ENCODE results near the gene LRG1.

The LRG1 gene

GRCh38 chr19:4571305-4571917 is 31.6 kb upstream of the LRG1 start:
- ATAC-seq = no peak
- no peak for TF ChIP-seq ZNF8 (CRISPR knock-in tag; IDR thresholded peaks at IDR 0.05)
- TF ChIP-seq ZFP30 (CRISPR knock-in tag; IDR thresholded peaks at IDR 0.05) = no peak
- no peak for TF ChIP-seq RARB (CRISPR knock-in tag; IDR thresholded peaks at IDR 0.05)
- no peak for TF ChIP-seq ISL1 (CRISPR knock-in tag; IDR thresholded peaks at IDR 0.05)
- TF ChIP-seq, protein P1, sequence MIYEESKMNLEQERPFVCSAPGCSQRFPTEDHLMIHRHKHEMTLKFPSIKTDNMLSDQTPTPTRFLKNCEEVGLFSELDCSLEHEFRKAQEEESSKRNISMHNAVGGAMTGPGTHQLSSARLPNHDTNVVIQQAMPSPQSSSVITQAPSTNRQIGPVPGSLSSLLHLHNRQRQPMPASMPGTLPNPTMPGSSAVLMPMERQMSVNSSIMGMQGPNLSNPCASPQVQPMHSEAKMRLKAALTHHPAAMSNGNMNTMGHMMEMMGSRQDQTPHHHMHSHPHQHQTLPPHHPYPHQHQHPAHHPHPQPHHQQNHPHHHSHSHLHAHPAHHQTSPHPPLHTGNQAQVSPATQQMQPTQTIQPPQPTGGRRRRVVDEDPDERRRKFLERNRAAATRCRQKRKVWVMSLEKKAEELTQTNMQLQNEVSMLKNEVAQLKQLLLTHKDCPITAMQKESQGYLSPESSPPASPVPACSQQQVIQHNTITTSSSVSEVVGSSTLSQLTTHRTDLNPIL (CRISPR knock-in tag; IDR thresholded peaks at IDR 0.05; ENCODE audit: low read depth) = no peak
- TF ChIP-seq ZNF70 (CRISPR knock-in tag; IDR thresholded peaks at IDR 0.05) = no peak
- no peak for TF ChIP-seq ZNF565 (CRISPR knock-in tag; conservative IDR thresholded peaks at IDR 0.05; ENCODE audit: low read depth)
- TF ChIP-seq, protein P2, sequence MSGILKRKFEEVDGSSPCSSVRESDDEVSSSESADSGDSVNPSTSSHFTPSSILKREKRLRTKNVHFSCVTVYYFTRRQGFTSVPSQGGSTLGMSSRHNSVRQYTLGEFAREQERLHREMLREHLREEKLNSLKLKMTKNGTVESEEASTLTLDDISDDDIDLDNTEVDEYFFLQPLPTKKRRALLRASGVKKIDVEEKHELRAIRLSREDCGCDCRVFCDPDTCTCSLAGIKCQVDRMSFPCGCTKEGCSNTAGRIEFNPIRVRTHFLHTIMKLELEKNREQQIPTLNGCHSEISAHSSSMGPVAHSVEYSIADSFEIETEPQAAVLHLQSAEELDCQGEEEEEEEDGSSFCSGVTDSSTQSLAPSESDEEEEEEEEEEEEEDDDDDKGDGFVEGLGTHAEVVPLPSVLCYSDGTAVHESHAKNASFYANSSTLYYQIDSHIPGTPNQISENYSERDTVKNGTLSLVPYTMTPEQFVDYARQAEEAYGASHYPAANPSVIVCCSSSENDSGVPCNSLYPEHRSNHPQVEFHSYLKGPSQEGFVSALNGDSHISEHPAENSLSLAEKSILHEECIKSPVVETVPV (CRISPR knock-in tag; IDR thresholded peaks at IDR 0.05) = no peak
- TF ChIP-seq CSDC2 (CRISPR knock-in tag; IDR thresholded peaks at IDR 0.05) = no peak
- no peak for TF ChIP-seq ESRRG (CRISPR knock-in tag; IDR thresholded peaks at IDR 0.05)
- no peak for TF ChIP-seq SNAI2 (CRISPR knock-in tag; IDR thresholded peaks at IDR 0.05)

DNA sequence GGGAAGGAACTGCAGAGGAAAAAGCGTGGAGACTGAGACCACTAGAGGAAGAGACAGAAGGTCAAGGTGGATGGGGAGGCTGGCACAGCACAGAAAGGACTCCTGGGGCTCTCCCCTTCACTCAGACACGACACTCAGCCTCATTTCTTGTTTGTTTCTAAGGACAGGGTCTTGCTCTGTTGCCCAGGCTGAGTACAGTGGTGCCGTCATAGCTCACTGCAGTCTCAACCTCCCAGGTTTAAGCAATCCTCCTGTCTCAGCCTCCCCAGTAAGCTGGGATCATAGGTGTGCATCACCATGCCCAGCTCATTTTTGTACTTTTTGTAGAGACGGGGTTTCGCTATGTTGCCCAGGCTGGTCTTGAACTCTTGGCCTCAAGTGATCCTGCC is 31.1 kb upstream of the LRG1 start:
- TF ChIP-seq TSHZ2 (CRISPR knock-in tag; IDR thresholded peaks at IDR 0.05) = no peak
- no peak for TF ChIP-seq ARNTL (CRISPR knock-in tag; IDR thresholded peaks at IDR 0.05; ENCODE audit: borderline replicate concordance, low read depth)
- TF ChIP-seq ZNF70 (CRISPR knock-in tag; IDR thresholded peaks at IDR 0.05) = no peak
- TF ChIP-seq ZNF565 (CRISPR knock-in tag; conservative IDR thresholded peaks at IDR 0.05; ENCODE audit: low read depth) = no peak
- TF ChIP-seq, protein P3, sequence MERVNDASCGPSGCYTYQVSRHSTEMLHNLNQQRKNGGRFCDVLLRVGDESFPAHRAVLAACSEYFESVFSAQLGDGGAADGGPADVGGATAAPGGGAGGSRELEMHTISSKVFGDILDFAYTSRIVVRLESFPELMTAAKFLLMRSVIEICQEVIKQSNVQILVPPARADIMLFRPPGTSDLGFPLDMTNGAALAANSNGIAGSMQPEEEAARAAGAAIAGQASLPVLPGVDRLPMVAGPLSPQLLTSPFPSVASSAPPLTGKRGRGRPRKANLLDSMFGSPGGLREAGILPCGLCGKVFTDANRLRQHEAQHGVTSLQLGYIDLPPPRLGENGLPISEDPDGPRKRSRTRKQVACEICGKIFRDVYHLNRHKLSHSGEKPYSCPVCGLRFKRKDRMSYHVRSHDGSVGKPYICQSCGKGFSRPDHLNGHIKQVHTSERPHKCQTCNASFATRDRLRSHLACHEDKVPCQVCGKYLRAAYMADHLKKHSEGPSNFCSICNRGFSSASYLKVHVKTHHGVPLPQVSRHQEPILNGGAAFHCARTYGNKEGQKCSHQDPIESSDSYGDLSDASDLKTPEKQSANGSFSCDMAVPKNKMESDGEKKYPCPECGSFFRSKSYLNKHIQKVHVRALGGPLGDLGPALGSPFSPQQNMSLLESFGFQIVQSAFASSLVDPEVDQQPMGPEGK (CRISPR knock-in tag; IDR thresholded peaks at IDR 0.05; ENCODE audit: borderline replicate concordance) = no peak
- TF ChIP-seq SNAI2 (CRISPR knock-in tag; IDR thresholded peaks at IDR 0.05) = no peak
- TF ChIP-seq, protein P1 (CRISPR knock-in tag; IDR thresholded peaks at IDR 0.05; ENCODE audit: low read depth) = no peak
- TF ChIP-seq TCF4 (CRISPR knock-in tag; IDR thresholded peaks at IDR 0.05; ENCODE audit: borderline replicate concordance) = no peak
- no peak for TF ChIP-seq ESRRG (CRISPR knock-in tag; IDR thresholded peaks at IDR 0.05)
- TF ChIP-seq ZNF8 (CRISPR knock-in tag; IDR thresholded peaks at IDR 0.05) = no peak
- no peak for TF ChIP-seq BACH2 (CRISPR knock-in tag; IDR thresholded peaks at IDR 0.05; ENCODE audit: borderline replicate concordance)
- no peak for TF ChIP-seq TOX (CRISPR knock-in tag; IDR thresholded peaks at IDR 0.05; ENCODE audit: borderline replicate concordance)
- no peak for ATAC-seq

- no peak for ATAC-seq
- TF ChIP-seq ZFP3 (CRISPR knock-in tag; IDR thresholded peaks at IDR 0.05) (no peak), PPARA (CRISPR knock-in tag; IDR thresholded peaks at IDR 0.05; ENCODE audit: borderline replicate concordance) (no peak), SNAI2 (CRISPR knock-in tag; IDR thresholded peaks at IDR 0.05) (no peak), ZNF565 (CRISPR knock-in tag; conservative IDR thresholded peaks at IDR 0.05; ENCODE audit: low read depth) (no peak), RARB (CRISPR knock-in tag; IDR thresholded peaks at IDR 0.05) (no peak), ZNF70 (CRISPR knock-in tag; IDR thresholded peaks at IDR 0.05) (no peak)
These were observed 30.6 kb upstream of the LRG1 start for GRCh38 chr19:4570402-4570801.
